Anterior cingulate cortex (tissue), 58 donors: Measurements from ENCODE around the gene NT5DC3.
"Not testable (repeated sequence)": the region's sequence is repeated elsewhere in the genome, so short reads cannot be mapped to it uniquely, and the experiment has no call there.

Source experiments
- DNase-seq, 58 donors: peaks; one replicate each; lab custom pipeline; 2025; lab: John Stamatoyannopoulos, UW

NT5DC3 gene

DNA sequence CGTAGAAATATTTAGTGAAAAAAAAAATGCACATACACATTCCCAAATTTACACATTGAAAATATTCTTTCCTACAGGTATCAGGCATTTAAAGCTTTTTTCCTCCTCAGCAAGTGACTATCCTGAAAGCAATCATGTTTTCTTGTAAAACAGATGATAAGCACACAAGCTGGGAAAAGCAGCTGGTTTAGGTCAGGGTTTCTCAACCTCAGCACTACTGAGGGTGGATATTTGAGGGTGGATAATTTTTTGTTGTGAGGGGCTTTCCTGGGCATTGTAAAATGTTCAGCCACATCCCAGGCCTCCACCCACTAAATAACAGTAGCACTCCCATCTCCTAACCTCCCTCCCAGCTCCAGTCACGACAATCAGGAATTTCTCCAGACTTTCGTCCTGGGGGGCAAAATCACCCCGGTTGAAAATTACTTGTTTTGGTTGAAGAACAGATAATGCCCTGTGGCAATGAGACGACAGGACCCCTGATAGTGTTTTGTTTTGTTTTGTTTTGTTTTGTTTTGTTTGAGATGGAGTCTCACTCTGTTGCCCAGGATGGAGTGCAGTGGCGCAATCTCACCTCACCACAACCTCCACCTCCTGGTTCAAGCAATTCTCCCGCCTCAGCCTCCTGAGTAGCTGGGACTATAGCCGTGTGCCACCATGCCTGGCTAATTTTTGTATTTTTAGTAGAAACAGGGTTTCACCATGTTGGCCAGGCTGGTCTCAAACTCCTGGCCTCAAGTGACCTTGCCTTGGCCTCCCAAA, 15.0 kb upstream of the NT5DC3 start:
- DNase-seq, result no peak

DNA sequence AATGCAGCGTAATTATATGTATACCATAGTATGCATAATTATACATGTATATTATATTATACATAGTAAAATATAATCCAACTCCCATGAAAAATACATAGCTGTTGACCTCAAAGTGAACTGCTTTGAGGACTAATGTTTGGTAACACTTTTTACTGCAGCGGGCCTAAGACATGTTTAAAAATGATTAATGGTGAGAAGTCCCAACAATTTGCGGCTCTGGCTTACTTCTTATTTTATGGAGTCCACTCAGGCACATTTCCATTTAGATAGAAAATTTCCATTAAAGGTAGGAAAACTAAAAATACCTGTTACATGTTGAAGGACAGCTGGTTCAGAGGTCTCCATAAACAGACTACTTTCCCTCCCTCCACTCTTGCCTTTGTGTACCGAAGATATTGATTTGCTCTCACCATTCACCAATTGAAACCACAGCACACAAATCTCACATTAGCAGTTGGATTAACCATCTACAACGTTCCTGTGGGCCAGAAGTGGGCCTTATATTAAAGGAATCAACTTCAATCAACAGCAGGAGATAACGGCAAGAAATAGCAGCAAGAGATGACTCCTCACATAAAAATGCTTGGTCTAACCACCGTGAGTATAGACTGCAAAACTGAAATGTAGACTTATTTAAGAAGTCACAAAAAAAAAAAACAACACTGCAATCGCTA, 14.1 kb upstream of the NT5DC3 start:
- DNase-seq, result no peak

GRCh38 chr12:103854372-103854973, 13.4 kb upstream of the NT5DC3 start:
- no peak for DNase-seq

- peak in 9 of 58 donors; percentile 2 to 39 (median 13) for DNase-seq
These were observed 11.5 kb upstream of the NT5DC3 start for GRCh38 chr12:103852498-103852997.

- DNase-seq, result peak in 1 of 58 donors; percentile 15
These were observed 10.1 kb upstream of the NT5DC3 start for GRCh38 chr12:103851127-103851526.

- DNase-seq, result no peak
These were observed 9.4 kb upstream of the NT5DC3 start for GRCh38 chr12:103850429-103850828.

- peak in 1 of 58 donors; percentile 4 for DNase-seq
These were observed 8.0 kb upstream of the NT5DC3 start for GRCh38 chr12:103848917-103849491.

- peak in 1 of 58 donors; percentile 5 for DNase-seq
These were observed 7.1 kb upstream of the NT5DC3 start for GRCh38 chr12:103848143-103848542.

- DNase-seq, result no peak
These were observed 5.4 kb upstream of the NT5DC3 start for GRCh38 chr12:103846415-103846814.

DNA sequence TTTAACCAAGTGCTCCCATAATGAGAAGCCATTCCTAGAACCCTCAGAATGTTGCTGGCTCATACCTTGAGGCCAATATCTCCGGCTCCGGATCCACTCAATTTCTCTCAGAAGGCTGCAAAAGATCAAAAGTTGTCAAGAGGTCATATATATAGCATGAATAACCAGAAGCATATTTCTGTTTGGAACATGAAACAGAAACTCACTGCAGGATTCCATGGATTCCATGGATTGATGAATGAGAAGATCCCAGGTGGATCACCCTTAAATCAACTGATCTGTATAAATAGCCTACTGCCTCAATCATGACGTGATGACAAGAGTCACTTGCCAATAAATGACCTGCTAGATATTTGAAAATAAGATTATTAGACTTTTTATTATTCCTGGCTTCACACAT, 3.3 kb upstream of the NT5DC3 start:
- DNase-seq, result no peak

GRCh38 chr12:103841690-103842584, 903 bp upstream of the NT5DC3 start:
- DNase-seq, result peak in 5 of 58 donors; percentile 12 to 53 (median 33)

DNA sequence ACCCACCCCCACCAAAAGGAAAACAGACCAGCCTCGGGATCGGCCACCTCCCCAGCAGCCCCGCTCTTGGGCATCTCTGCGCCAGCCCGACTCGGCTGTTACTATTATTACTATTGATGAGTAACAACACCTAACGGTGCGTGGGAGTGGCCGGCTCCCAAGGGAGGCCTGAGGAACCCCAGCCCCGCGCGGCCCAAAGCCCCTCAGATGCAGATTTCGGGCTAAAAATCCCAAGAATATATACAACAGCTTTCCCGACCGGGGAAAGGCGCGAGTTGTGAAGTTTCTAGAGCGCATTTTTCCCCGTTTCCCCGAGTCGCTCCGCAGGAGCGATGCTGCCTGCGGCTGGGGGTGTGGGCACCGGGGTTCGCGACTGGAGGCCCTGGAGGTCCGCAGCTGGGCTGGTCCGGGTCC, 565 bp downstream of the NT5DC3 start:
- DNase-seq, result peak in 6 of 58 donors; percentile 9 to 55 (median 32)

DNA sequence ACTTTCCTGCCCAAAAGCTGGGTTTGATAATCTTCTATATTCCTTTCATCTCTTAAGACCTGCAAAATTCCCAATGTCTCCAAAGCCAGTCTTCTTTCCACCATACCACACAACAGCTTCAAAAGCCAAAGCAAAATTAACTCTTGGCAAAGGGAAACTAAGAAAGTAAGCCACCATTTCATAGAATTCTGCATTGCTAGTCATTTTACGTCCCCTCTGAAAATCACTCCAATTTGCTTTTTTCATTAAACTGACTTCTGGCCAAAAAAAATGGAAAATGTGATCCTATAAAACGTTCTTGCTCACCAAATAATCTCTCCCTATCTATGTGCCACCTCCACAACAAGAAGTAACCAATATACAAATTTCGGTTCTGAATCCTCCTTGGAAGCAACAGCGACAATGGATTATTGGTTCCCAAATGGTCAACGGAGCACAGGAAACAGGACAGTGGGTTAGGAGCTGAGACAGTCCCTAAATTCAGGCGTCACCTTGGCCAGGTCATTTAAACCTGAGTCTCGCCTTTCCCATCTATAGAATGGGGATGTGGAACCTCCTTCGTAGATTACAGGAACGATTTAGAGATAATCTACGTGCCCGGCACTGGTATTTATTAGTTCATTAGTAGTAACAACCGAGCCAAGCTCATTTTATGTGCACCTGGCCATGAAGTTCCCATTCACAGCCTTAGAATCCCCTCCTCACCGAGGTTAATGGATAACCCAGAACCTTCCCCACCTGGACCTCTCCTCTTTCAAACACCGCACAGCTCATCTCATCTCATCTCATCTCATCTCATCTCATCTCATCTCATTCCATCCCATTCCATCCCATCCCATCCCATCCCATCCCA, 1.2 kb downstream of the NT5DC3 start:
- no peak for DNase-seq

- DNase-seq, result no peak
These were observed 1.9 kb downstream of the NT5DC3 start for GRCh38 chr12:103839103-103839502.

DNA sequence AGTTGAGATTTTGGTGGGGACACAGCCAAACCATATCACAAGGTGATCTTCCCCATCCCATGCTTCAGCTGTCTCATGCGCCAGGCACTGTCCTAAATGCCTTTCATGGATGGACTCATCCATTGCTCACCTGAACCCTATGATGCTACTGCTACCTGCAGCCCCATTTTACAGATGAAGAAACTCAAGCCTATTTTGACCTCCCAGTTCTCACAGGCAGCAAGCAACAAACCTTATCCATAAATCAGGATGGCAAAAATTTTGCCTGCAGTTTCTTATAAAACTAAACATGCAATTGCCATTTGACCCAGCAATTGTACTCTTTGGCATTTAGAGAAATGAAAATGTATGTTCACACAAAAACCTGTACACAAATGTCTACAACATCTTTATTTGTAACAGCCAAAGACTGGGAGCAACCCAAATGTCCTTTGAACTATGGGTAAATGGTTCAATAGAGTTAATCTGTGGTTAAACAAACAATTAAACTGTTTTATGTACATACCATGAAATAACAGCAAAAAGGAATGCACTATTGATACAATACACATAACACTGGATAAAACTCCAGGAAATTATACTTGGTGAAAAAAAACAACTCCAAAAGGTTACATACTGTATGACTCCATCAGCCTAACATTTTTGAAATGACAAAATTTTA, 2.6 kb downstream of the NT5DC3 start:
- DNase-seq, result no peak

DNA sequence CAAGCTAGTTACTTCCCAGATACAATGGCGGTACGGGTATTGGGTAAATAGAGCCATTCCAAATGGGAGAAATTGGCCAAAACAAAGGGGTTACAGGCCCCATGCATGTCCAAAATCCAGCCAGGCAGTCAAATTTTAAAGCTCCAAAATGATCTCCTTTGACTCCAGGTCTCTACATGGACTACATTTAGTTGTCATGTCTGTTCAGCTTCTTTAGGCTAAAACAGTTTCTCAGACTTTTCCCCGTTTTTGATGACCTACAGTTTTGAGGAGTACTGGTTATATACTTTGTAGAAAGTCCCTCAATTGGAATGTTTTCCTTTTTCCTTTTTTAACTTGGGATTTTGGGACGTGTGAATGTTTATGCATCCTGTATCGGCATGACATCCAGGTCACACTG, 4.7 kb downstream of the NT5DC3 start:
- DNase-seq, result no peak

- DNase-seq, result not testable (repeated sequence)
These were observed 5.2 kb downstream of the NT5DC3 start for GRCh38 chr12:103835747-103836335.

DNA sequence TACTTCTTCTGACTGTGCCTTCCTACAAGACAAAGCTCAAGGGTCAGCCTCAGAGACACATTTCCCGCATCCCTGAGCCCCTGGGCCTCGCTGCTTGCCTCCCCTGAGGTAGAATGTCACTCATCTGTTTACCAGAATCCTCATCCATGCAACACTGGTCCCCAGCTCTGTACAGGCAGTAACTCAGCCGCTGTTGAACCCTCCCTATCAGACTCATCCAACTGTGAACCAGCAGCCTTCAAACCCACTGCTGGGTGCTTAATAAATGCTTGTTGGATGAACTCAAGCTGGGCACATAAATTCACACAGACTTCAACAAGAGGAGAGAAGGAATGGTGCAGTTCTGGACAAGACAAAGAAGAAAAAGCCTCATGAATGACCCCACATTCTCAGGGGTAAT, 6.1 kb downstream of the NT5DC3 start:
- DNase-seq, result no peak
